ENCODE data around the gene BZW2.
A peak's percentile ranks its signal among the peaks of the same experiment; 100 is the strongest.

Gene BZW2

GRCh38 chr7:16719699-16720098 is 73.7 kb downstream of the BZW2 start:
- no peak for TF ChIP-seq CTCF (IDR thresholded peaks at IDR 0.05; ENCODE audit: low read depth, low read length, missing control alignments)
- no peaks in the 10 kb centered on the region for H3K27me3 ChIP-seq (replicated peaks)
- H3K4me3 ChIP-seq (ENCODE audit: low read depth, low read length): no peak overlapping the region
- H3K36me3 ChIP-seq (replicated peaks): no peaks in the 10 kb centered on the region
- H3K27ac ChIP-seq: no peak overlapping the region
- in situ Hi-C loops (cut with HindIII; ENCODE audit: low pct_ligation_motif_present, low sequenced_read_pairs): no loop called here
- DNase-seq: no peak

GRCh38 chr7:16721541-16721940 is 75.6 kb downstream of the BZW2 start:
- in situ Hi-C loops (cut with HindIII; ENCODE audit: low pct_ligation_motif_present, low sequenced_read_pairs): no loop called here
- Histone ChIP-seq H3K36me3 (replicated peaks) (no peaks in the 10 kb centered on the region), H3K27ac (no peak overlapping the region), H3K27me3 (replicated peaks) (no peaks in the 10 kb centered on the region), H3K4me3 (ENCODE audit: low read depth, low read length) (no peak overlapping the region)
- DNase-seq: no peak
- no peak for TF ChIP-seq CTCF (IDR thresholded peaks at IDR 0.05; ENCODE audit: low read depth, low read length, missing control alignments)

DNA sequence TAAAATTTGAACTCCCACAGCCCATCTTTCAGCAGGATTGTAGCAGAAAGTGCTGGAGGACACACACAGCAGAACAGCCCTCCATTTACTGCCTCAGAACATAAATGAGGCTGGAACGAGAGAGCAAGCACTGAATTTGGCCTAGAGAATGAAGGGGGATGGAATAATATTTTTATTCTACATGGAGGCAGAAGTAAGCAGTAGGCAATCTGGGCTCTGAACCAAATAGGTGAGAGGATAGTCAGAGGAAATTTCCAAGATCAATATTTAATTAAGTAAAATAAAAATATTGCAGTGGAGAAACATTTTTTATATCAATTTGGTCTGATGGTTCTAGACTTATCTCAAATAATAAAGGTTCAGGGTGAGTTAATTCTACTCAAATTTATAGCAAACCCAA is 78.4 kb downstream of the BZW2 start:
- TF ChIP-seq CTCF (IDR thresholded peaks at IDR 0.05; ENCODE audit: low read depth, low read length, missing control alignments): no peak
- no peak for DNase-seq
- no peak overlapping the region for H3K4me3 ChIP-seq (ENCODE audit: low read depth, low read length)
- no peak overlapping the region for H3K27ac ChIP-seq
- H3K36me3 ChIP-seq (replicated peaks): no peaks in the 10 kb centered on the region
- no peaks in the 10 kb centered on the region for H3K27me3 ChIP-seq (replicated peaks)
- in situ Hi-C loops (cut with HindIII; ENCODE audit: low pct_ligation_motif_present, low sequenced_read_pairs): no loop called here

DNA sequence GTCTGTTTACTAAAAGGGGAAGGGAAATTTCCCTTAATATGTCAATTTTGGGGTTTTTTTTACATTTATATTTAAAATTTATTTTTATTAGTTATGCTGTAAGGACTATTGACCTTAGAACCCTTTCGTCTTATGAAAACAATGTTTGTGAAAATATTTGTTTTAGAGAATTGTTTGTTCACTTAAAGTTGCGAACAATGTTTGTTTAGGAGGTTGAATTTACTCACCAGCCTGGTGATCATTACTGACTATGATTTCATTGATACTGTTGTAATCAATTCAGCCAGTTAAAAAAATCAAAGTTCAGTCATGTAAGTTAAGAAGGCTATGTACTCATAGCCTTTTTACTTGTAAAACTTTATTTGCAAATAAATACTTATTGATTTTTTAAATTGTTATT is 80.2 kb downstream of the BZW2 start:
- Histone ChIP-seq H3K27me3 (replicated peaks) (no peaks in the 10 kb centered on the region), H3K27ac (no peak overlapping the region), H3K4me3 (ENCODE audit: low read depth, low read length) (no peak overlapping the region), H3K36me3 (replicated peaks) (no peaks in the 10 kb centered on the region)
- no peak for TF ChIP-seq CTCF (IDR thresholded peaks at IDR 0.05; ENCODE audit: low read depth, low read length, missing control alignments)
- in situ Hi-C loops (cut with HindIII; ENCODE audit: low pct_ligation_motif_present, low sequenced_read_pairs): no loop called here
- DNase-seq: no peak

GRCh38 chr7:16727736-16728135 is 81.8 kb downstream of the BZW2 start:
- Histone ChIP-seq H3K36me3 (replicated peaks) (no peaks in the 10 kb centered on the region), H3K27ac (no peak overlapping the region), H3K4me3 (ENCODE audit: low read depth, low read length) (no peak overlapping the region), H3K27me3 (replicated peaks) (no peaks in the 10 kb centered on the region)
- peak; percentile 65 for DNase-seq
- in situ Hi-C loops (cut with HindIII; ENCODE audit: low pct_ligation_motif_present, low sequenced_read_pairs): no loop called here
- no peak for TF ChIP-seq CTCF (IDR thresholded peaks at IDR 0.05; ENCODE audit: low read depth, low read length, missing control alignments)

DNA sequence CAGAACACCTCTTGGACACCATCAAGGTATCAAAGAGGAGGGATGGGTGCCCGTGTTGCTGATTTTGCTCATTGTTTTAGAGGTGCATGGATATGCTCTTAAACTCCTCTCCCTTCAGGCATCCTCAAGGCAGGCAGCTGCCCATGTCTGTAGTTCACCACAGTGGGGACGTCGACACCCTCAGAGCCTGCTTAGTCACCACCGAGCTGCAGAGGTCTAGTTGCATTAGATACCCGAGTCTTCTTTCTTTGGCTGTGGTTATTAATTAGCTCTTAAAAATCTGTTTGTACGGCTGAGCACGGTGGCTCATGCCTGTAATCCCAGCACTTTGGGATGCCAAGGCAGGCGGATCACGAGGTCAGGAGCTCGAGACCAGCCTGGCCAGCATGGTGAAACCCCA is 82.8 kb downstream of the BZW2 start:
- no peak overlapping the region for H3K4me3 ChIP-seq (ENCODE audit: low read depth, low read length)
- in situ Hi-C loops (cut with HindIII; ENCODE audit: low pct_ligation_motif_present, low sequenced_read_pairs): no loop called here

More for the DNA sequence above, 82.8 kb downstream of the BZW2 start:
- Histone ChIP-seq H3K27me3 (replicated peaks) (no peaks in the 10 kb centered on the region), H3K36me3 (replicated peaks) (no peaks in the 10 kb centered on the region), H3K27ac (no peak overlapping the region)
- no peak for TF ChIP-seq CTCF (IDR thresholded peaks at IDR 0.05; ENCODE audit: low read depth, low read length, missing control alignments)
- DNase-seq: no peak
